Measurements from ENCODE around the gene PSMD7.
A peak's percentile ranks its signal among the peaks of the same experiment; 100 is the strongest.

Gene PSMD7

DNA sequence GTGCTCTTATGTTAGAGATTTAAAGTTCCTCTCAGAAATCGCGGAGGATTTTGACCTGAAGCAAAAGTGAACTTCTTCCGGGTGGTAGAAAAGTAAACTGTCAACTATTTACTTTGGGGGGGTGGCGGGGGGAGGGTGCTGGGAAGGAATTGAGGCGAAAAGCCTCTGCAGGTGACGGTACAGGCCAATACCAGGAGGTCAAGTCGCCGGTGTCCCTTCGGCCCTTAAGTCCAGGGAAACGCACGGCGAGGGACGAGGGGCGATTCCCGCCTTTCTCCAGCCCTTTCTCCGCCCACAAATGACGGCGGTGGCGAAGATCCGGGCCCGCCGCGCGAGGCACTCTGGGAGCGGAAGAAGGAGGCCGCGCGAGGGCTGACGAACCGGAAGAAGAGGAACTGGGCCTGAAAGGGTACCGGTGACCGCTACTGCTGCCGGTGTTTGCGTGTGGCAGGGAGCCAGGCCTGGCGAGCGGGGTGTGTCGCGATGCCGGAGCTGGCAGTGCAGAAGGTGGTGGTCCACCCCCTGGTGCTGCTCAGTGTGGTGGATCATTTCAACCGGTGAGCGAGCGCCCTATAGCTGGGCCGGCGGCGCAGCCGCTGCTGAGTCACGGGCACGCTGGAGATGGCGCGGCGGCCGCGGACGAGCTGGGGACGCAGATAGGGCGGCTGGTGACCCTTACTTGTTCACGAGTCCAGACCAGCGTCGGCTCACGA lies at the start of gene PSMD7:
TSS of gene PSMD7 (plus strand) at position 383 of the 713 bp plus-strand sequence. CDS start at position 484, 101 bp downstream.
- peak; percentile 80 for DNase-seq

DNA sequence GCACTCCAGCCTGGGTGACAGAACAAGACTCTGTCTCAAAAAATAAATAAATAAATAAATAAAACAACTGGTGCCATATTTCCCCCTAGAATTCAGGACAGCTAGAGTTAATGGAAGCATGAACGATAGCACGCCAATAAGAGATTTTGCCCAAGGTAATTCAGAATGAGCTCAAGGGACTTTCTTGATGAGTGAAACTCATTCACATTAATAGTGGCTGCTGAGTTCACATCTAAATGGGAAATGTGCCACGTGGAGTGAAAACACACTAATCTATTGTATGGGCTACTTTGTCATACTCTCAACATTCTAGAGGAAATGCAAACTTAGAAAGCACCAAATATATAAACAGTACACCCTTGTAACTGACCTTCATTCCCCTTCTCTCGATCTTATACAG lies 47.4 kb upstream of the PSMD7 start:
- DNase-seq = no peak

DNA sequence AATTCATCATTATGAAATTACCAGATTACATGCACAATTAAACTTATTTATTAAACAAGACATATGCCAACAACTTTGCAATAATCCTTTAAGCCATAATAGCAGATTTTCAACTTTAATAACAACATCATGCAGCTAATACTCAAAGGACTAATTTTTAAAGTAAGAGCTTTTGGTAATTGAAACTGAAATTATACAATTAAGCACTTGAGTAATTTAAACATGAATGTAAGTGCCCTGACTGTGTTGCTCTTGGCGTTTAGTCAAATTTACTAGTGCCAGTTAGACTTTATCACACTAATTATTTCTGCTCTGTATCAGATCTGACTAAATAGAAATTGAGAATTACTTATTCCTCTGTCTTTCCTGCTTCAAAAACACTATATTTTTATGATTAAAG lies 46.8 kb upstream of the PSMD7 start:
- DNase-seq = no peak

DNA sequence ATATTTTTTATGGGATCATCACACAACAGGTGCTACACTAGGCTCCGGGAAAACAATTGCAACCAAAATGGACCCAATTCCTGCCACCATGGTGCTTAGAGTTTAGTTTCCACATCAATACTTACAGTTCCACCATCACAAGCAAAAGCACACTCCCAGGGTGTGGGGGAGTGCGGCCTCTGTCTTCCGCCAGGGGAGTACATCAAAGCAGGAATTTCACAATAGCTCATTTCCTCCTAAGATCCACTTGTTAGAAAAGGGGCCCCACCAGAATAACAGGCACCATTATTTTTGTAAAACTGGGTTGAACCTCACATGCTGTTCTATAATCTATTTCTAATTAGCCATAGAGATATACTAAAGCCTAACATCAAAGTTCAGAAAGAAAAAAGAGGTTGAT lies 44.3 kb upstream of the PSMD7 start:
- DNase-seq = no peak

DNA sequence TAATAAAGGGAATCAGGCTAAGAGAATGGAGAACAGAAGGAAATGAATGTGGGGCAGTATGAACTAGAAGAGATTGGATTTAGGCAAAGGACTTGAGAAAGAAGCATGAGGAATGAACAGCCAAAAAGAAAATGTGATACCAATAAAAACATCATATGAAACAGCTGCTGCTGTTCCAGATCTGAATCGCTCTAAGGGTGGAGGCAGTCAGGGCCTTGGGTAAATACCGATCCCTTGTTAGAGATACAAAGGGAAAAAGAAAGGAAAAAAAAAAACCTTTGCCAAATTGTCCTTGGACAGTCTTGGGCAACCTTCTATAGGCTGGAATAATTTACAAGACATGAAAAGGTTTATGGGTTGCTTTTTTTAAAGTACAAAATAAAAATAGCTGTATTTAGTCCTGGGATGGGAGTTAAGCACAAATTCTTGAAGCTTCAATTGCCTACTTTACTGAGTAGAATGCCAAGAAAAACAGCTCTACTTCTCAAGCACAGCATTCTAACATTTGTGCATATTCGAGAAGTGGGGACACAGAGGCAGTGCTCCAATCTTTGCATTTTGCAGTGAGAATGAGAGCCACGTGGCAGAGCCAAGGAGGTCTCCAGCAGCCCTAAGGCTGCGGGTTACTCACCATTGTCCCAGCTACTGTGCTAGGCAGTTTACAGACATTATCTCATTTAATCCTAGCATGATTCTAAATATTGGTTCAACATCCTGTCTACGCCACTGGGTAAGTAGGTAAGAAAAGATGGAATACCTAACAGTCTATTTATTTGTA lies 43.3 kb upstream of the PSMD7 start:
- DNase-seq = no peak

DNA sequence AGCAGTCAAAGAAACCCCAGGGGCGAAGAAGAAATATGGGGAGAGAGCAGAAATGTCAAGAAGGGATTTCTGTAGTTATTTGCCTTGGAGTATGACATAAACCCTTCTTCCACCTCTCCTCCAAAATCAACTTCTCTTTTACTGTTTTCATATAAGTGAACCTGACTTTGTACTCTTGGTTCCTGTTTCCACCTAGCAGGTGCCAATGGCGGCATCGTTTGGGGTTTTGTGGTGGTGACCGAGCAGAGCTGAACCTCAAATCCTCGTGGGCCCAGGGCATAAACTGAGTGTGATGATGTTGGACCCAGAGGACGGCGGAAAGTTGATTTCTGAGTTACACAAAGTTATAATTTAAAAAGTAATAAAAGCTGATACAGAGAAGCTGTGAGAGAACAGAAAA lies 39.6 kb upstream of the PSMD7 start:
- no peak for DNase-seq

DNA sequence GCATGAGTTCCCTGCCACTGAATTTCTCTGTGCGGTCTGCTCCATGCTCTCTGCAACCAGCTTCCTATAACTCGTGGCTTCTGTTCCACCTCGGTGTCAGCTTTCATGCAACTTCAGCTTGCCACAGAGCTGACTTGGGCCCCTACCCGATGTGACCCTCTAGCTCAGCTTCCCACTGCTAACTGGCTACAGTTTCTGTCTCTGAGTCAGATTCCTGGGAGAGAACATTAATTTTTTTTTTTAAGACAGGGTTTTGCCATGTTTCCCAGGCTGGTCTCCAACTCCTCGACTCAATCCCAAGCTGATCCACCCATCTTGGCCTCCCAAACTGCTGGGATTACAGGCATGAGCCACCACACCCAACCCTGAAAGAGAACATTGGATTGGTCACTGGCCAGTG lies 35.5 kb upstream of the PSMD7 start:
- DNase-seq = no peak

DNA sequence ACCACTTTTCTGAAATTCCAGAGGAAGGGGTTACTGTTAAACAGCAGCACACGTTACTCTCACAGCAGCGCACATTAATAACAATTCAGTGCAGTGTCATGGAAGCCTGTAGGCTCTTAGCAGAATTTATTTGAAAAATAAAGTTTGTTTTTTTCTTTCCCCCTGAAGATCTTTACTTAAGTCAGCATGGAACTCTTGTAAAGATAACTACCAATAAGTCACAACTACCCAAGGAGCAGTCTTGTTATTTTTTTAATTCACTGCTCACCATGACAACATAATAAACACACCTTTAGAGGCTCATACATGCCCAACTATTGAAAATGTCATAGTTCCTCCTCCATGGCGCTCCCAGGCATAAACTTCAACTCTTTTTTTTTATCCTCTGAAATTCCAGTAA lies 31.8 kb upstream of the PSMD7 start:
- DNase-seq = no peak

DNA sequence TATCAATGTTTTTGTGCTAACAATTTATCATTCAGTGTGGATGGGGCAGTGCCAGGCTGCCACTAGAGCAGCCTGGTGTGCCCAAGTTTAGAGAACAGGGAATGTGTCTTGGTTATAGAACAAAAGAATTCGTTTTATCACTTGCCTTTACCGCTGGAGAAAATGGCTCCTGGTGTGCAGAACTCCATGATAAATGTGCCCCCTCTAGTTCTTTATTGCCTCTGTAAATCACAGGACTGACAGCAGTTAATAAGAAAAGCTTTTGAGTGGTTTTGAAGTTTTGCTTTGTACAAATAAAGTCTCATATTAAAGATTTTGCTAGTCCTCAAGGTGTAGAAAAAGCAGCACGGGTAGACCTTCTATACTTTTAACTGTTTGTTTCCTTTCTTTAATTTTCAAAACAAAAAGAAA lies 28.2 kb upstream of the PSMD7 start:
- DNase-seq = no peak

DNA sequence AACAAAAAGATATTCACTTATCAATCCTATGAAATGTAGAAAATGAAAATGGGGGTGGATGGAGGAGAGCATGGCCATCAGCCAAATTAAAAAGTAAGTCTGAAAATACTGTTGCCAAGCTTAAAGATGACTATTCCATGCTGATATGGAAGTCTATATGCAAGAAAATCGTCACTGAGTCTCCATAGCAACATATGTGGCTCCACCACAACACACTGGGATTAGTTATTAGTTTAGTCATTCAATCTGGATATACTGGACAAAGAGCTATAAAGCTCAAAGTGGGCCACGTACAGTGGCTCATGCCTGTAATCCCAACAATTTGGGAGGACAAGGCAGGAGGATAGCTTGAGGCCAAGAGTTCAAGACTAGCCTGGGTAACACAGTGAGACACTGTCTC lies 24.7 kb upstream of the PSMD7 start:
- DNase-seq = no peak

DNA sequence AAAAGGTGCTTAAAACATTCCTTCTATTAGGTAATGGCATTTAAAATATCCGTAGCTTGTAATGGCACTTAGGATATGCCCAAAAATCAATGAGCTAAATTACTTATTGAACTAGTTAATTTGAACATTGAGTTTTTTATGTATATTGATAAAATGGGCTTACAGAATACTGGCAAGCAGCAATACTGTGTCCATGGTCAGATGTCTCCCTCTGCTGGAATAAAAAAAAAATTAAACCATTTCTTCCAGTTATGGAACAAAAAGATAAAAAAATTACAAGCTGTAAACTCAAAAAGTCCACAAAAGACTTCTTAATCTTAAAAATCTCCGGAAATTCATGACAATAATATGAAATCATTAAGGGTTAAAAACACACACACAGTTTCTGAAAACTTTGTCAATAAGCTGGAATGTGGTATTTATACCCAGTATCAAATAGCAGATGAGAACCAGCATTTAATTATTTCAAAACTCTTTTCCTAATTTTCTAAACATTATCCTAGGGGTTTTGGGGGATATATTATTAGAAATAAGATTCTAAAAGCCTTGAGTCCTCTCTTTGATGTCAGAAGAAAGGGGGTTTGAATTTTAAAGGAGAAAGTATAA lies 21.5 kb upstream of the PSMD7 start:
- DNase-seq = no peak

DNA sequence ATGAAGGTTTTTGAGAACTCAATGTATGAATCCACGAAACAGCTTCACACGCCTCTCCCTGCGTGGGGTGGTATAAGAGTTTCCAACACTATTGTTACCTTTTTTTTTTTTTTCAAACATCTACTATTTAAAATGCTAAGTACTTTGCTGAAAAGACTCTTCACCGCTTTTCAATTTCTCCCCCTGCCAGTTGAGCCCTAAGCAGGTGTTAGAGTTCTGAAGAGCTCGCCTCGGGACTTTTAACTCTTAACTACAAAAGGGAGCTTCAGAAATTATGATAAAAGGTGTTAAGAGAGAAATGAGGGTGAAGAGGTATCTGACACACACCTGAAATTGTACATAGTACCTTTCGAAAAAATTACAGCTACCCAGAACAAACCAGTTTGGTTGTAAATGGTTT lies 20.9 kb upstream of the PSMD7 start:
- no peak for DNase-seq

DNA sequence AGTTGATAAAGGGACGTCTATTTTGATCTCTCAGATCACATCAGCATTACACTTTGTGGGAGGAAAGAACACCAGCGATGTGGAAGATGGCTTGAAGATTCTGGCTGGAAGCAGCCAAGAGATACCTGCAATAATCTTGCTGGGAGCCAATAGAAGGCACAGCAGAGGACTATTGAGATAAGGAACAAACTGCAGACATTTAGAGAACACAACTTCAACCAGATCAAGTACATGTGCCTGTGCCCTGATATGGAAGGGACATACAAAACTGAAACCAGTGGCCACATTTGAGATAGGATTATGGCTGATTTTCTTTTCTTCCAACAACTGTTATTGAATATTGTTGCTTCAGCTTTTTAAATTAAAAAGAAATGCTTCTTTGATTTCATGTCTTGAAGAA lies 18.6 kb upstream of the PSMD7 start:
- DNase-seq = no peak

DNA sequence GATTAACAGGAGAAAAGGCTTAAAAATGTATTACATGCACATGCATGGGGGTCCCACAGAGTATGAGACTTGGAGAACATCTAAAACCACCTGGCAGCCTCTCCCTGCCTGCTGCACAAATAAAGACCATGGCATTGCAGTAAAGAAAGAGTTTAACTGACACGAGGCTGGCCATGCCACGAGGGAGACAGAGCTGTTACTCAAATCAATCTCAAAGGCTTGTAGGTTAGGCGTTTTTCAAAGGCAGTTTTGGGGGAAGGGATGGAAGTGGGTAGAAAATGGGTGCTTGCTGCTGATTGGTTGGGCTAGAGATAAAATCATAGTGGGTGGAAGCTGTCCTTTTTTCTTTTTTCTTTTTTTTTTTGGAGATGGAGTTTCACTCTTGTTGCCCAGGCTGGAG lies 17.3 kb upstream of the PSMD7 start:
- no peak for DNase-seq

DNA sequence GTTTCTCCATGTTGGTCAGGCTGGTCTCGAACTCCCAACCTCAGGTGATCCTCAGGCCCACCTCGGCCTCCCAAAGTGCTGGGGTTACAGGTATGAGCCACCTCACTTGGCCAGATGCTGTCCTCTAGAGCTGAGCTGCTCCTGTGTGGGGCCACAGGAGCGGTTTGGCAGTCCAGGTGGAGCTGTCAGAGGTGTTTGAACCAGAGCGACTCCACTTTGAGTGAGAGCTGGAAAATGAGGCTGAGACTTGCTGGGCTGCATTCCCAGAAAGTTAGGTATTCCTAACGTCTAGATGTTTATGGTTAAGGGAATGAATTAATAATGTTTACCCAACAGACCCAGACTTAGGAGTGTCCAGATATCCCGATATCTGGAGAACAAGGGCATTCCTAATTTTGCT lies 16.8 kb upstream of the PSMD7 start:
- no peak for DNase-seq

DNA sequence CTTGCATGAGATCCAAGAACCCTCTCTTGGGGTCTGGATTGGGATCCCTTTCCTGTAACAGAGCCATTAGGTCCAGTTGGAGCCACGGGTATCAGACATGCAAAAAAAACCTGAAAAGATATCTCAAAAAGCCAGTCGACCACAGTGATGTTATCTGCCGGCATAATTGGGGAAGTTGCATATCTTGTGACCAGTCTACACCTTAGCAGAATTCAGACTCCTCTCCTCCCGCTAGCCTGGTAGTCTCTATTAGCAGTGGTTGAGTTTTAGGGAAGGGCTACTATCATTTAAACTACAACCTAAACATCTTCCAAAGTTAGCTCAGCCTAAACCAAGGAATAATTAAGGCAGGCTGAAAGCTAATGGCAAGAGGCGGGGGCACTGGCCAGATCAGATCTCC lies 16.2 kb upstream of the PSMD7 start:
- DNase-seq = no peak

DNA sequence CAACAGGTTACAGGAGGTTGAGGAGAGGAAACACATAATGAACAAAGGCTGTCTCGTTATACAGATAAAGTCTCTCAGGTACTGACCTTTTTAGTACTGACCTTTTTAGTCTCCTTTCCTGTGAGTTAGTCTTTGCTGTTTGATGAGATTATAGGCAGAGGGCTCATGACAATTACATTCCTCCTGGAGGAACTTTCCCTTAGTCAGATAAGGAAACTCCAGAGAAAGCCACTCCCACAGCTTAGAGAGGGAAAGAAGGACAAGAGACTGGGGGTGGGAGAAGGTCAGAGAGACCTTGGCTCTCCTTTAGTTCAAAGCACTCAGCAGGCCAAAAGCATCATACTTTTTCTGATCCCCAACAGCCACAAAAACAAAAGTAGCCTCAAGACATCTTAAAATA lies 15.3 kb upstream of the PSMD7 start:
- no peak for DNase-seq

DNA sequence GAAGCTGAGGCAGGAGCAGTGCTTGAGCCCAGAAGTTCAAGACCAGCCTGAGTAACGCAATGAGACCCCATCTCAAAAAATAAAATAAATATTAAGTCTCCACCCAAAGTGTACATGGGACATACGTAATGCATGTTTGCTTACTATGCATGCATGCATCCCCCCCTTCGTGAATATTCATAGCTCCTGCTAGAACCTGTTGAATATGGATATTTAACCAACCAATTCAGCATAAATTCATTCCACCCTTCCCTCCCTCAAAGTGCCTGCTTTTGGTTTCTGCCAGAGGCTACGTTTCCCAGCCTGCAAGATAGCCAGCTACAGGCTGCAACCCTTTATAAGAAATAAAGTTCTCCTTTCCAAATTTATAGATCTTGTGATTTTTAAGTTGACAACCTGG lies 12.9 kb upstream of the PSMD7 start:
- DNase-seq = no peak

DNA sequence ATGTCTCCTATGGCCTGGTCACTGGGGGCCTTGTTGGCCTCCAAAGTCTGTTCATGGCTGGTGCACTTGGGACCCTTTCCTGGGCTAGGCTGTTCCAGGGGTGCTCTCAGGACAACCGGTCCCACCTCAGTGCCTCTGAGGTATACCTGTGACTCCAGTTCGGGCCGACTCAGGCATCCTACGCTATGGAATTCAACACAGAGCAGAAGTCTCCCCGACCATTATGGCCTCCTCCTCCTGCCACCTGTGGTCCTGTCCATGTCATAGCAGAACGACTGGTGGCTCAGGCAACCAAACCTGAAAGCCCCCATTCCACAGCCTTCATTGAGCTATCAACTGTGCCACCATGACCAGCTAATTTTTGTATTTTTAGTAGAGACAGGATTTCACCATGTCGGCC lies 8.5 kb upstream of the PSMD7 start:
- no peak for DNase-seq

DNA sequence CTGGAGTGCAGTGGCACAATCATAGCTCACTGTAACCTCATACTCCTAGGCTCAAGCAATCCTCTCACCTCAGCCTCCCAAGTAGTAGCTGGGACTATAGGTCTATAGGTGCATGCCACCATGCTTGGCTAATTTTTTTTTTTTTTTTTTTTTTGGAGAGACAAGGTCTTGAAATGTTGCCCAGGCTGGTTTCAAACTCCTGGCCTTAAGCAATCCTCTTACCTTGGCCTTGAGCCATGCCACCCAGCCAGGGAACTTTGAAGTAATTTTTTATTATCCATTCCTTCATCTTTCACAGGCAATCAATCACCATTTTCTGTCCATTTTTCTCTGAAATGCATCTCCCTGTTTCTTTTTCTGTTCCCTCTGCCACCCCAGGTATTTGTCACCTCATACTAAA lies 6.3 kb upstream of the PSMD7 start:
- no peak for DNase-seq

DNA sequence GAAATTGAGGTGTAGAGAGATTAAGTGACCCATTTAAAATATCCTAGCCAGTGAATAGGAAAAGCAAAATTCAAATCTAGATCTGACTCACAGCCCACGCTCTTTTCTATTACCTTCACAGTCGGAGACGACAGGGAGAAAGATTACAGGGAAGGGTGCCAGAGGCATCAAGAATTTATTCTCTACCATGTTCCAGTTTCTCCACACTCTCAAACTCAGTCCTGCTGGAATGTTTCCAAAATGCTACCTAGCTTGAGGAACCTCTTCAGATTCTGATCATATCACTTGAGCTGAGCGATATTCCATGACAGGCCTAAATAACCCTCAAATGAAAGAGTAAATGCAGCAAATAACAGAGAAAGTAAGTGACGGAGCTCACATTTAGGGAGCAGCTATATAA lies 5.4 kb upstream of the PSMD7 start:
- DNase-seq = no peak

DNA sequence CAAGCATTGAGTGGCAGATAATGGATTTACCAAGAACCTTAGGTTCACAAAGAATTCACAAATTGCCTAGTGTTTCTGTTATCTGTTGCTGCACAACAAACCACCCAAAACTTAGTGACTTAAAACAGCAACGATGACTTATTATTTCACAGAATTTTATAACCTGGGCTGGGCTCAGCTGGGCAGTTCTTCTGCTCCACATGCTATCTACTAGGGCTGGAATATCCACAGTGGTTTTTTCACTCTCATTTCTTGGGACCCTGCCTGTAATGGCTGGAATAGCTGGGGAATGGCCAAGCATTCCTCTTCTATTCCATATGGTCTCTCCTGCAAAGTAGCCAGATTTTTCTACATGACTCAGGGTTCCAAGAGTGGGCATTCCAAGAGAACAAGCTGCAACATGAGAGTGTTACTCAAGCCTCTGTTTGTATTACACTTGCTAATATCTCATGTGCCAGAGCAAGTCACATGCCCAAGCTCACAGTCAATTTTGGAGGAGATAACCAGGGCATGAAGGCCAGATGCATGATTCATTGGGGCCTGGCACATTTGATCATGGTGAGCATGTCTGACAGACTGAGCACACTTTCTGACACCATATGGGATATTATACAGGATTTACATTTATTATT lies 4.9 kb upstream of the PSMD7 start:
- DNase-seq = no peak

DNA sequence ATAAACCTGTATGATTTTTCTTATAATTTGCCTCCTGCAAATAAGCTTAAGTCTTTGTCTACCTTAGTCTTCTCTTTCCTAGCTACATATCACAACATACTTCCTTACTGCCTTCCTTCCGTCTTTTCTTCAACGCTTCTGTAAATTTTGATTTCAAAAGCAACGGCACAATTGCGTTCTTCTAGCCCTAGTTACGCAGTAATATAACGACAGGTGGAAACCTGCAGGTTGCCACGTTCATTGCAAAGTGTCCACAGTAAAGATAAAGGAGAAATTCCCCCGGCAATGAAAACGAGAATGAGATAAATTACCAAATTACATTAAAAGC lies 546 bp upstream of the PSMD7 start:
- DNase-seq = no peak

DNA sequence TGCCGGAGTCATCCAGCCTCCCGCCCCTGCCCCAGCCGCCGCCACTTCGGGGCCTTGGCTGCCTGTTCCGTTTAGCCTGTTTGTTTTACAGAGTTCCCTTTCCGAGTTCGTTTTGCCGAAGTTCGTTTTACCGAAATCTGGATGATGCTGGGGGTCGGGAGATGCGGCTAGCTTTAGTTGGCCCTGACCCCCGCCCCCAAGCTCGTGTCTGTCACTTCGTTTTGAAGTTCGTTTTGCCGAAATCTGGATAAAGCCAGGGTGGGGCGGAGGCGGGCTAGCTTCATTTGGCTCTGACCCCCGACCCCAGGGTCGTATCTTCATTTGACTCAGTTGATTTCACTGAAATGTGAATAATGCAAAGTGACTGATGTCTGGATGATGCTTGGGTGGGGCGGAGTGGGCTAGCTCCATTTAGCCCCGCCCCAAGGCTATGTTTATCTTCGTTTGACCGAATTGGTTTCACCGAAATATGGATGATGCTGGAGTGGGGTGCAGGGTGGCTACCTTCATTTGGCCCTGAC lies 591 bp downstream of the PSMD7 start:
- no peak for DNase-seq
